GM12878 (cell line): ENCODE data around the gene SEL1L3. TPM values are rescaled to one million over a fixed set of nuclear protein-coding genes. Genes with fewer than 3 reads are reported as not detected.
A peak's percentile ranks its signal among the peaks of the same experiment; 100 is the strongest.

Experiments
- ATF7 ChIP-seq: fragments of 450-650 bp; IDR thresholded peaks from 2 replicates; pipeline ENCODE4 v1.6.1; 2016; ENCODE audit warnings: low read depth, mild to moderate bottlenecking
- BCL11A ChIP-seq: IDR thresholded peaks from 2 replicates; pipeline ENCODE4 v1.6.1; 2011; ENCODE audit warnings: low read depth, low read length
- BCL3 ChIP-seq: IDR thresholded peaks from 2 replicates; pipeline ENCODE4 v1.6.1; 2011; ENCODE audit warnings: borderline replicate concordance, low read depth, mild to moderate bottlenecking, moderate library complexity, low read length; ENCODE audit not compliant: insufficient read depth, poor library complexity, severe bottlenecking
- BHLHE40 ChIP-seq, 2 experiments: fragments of 450-650 bp in 1 of 2; IDR thresholded peaks; 2 replicates each; pipeline ENCODE4 v1.6.1; 2011 to 2017; ENCODE audit warnings: low read depth in 2 of 2, borderline replicate concordance in 1 of 2, improper control_type of control experiment in 1 of 2, low read length in 1 of 2, mild to moderate bottlenecking in 1 of 2
- CREB1 ChIP-seq: IDR thresholded peaks from 2 replicates; pipeline ENCODE4 v1.6.1; 2012; ENCODE audit warnings: low read depth, mild to moderate bottlenecking, inconsistent platforms
- ELK1 ChIP-seq: IDR thresholded peaks from 2 replicates; pipeline ENCODE4 v1.6.1; 2012; ENCODE audit warnings: low read depth, low read length, improper control_type of control experiment
- ESRRA ChIP-seq: IDR thresholded peaks from 2 replicates; pipeline ENCODE4 v1.6.1; 2012; ENCODE audit warnings: mild to moderate bottlenecking, low read length, improper control_type of control experiment
- GATAD2B ChIP-seq: fragments of 450-650 bp; conservative IDR thresholded peaks from 2 replicates; pipeline ENCODE4 v1.6.1; 2017; ENCODE audit warnings: low read depth, mild to moderate bottlenecking, moderate library complexity
- HDGF ChIP-seq: fragments of 450-650 bp; IDR thresholded peaks from 2 replicates; pipeline ENCODE4 v1.6.1; 2016; ENCODE audit warnings: antibody characterized with exemption
- JUNB ChIP-seq: IDR thresholded peaks from 2 replicates; pipeline ENCODE4 v1.6.1; 2016; ENCODE audit warnings: antibody characterized with exemption, mild to moderate bottlenecking
- NFYA ChIP-seq: IDR thresholded peaks from 2 replicates; pipeline ENCODE4 v1.6.1; 2011; ENCODE audit warnings: low read depth, mild to moderate bottlenecking, low read length, improper control_type of control experiment, borderline replicate concordance
- NR2F1 ChIP-seq: fragments of 450-650 bp; conservative IDR thresholded peaks from 2 replicates; pipeline ENCODE4 v1.6.1; 2017; ENCODE audit warnings: mild to moderate bottlenecking
- NRF1 ChIP-seq: conservative IDR thresholded peaks from 2 replicates; pipeline ENCODE4 v1.6.1; 2011; ENCODE audit warnings: mild to moderate bottlenecking, low read depth, low read length, improper control_type of control experiment
- PML ChIP-seq: IDR thresholded peaks from 2 replicates; pipeline ENCODE4 v1.6.1; 2012; ENCODE audit warnings: low read length, inconsistent platforms
- RAD51 ChIP-seq: fragments of 450-650 bp; IDR thresholded peaks from 2 replicates; pipeline ENCODE4 v1.6.1; 2016; ENCODE audit warnings: moderate library complexity, mild to moderate bottlenecking, inconsistent platforms
- SREBF1 ChIP-seq: IDR thresholded peaks from 2 replicates; pipeline ENCODE4 v1.6.1; 2012; ENCODE audit warnings: mild to moderate bottlenecking, low read length
- SUPT20H ChIP-seq: IDR thresholded peaks from 2 replicates; pipeline ENCODE4 v1.6.1; 2011; ENCODE audit warnings: low read depth, mild to moderate bottlenecking, low read length, moderate library complexity, borderline replicate concordance; ENCODE audit not compliant: control insufficient read depth
- TARDBP ChIP-seq: IDR thresholded peaks from 2 replicates; pipeline ENCODE4 v1.6.1; 2016; ENCODE audit warnings: borderline replicate concordance
- TCF7 ChIP-seq: IDR thresholded peaks from 2 replicates; pipeline ENCODE4 v1.6.1; 2014; ENCODE audit warnings: antibody characterized with exemption, borderline replicate concordance
- YBX1 ChIP-seq: fragments of 450-650 bp; IDR thresholded peaks from 2 replicates; pipeline ENCODE4 v1.6.1; 2016; ENCODE audit warnings: antibody characterized with exemption
- ZNF687 ChIP-seq: fragments of 450-650 bp; IDR thresholded peaks from 2 replicates; pipeline ENCODE4 v1.6.1; 2017; ENCODE audit warnings: mild to moderate bottlenecking, moderate library complexity
- polyA plus RNA-seq, 11 experiments: library from polyadenylated mRNA; depleted of rRNA in 4 of 11; unstranded in 6 of 11; stranded (reverse) in 5 of 11; fragments of >200 nt; fragmentation: Nextera tagmentation in 4 of 11; fragmentation: Illumina TruSeq in 1 of 11; extraction: Ambion mirVana in 4 of 11; extraction: Trizol in 1 of 11; gene quantifications; 1 replicate in 1 of 11; 2 replicates in 10 of 11; pipeline versions ENCODE4 v1.2.1 to v1.2.3, GENCODE V29; 2011 to 2016; ENCODE audit warnings: inconsistent platforms in 2 of 11, missing spikeins in 2 of 11, low read depth in 1 of 11
- total RNA-seq, 4 experiments: library from RNA; depleted of rRNA in 3 of 4; stranded (reverse); fragments of >200 nt in 3 of 4; fragmentation: Illumina TruSeq in 1 of 4; extraction: Trizol in 1 of 4; gene quantifications; 2 replicates each; pipeline versions ENCODE4 v1.2.1 to v1.2.3, GENCODE V29; 2013 to 2021
- TF ChIP-seq, protein P1 (sequence below): IDR thresholded peaks from 2 replicates; pipeline ENCODE4 v1.6.1; 2012; ENCODE audit warnings: low read length, inconsistent platforms

SEL1L3 gene
- total and polyA plus RNA-seq, 10 of the 15 experiments (the other 5 are each of a cell fraction or from before 2014, with no cell fraction given): 20.4 to 82.2 (median 47.3) TPM

DNA sequence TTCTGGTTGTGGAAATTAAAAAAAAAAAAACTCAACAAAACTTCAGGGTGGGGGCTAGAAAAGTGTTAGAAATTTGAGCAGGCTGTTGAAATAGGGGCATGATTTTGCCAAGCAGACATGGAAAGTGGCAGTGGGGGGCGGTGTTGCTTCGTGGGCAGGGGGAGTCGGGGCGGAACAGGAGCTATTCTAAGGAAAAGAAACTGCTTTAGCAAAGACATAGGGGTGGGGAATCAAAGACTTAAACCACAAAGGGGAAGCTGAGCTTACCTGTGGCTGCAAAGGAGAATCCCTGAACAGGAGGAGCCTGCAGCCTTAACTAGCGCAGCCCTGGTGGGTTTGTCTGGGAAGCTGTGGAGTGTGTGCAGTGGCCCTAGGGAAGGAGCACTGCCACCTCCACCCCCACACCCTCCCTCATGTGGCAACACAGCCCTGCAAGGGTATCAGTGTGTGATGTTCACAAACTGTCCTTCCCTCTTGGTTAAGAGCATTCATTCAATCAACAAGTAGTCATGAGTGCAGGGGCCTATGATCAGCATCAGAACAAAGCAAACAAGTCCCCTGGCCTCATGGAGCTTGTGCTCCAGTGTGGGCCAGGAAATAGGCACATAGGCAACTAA is 20.5 kb downstream of the SEL1L3 start (continued):
- TF ChIP-seq, protein P1, sequence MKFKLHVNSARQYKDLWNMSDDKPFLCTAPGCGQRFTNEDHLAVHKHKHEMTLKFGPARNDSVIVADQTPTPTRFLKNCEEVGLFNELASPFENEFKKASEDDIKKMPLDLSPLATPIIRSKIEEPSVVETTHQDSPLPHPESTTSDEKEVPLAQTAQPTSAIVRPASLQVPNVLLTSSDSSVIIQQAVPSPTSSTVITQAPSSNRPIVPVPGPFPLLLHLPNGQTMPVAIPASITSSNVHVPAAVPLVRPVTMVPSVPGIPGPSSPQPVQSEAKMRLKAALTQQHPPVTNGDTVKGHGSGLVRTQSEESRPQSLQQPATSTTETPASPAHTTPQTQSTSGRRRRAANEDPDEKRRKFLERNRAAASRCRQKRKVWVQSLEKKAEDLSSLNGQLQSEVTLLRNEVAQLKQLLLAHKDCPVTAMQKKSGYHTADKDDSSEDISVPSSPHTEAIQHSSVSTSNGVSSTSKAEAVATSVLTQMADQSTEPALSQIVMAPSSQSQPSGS: no peak; the same call in 1 of the 2 replicates
- no peak for TF ChIP-seq HDGF
- no peak for TF ChIP-seq CREB1
- TF ChIP-seq SUPT20H: no peak
- TF ChIP-seq ZNF687: no peak
- TF ChIP-seq NRF1: no peak
- no peak for TF ChIP-seq BCL11A
- TF ChIP-seq BCL3: no peak
- no peak for TF ChIP-seq TCF7
- TF ChIP-seq NFYA: no peak
- TF ChIP-seq BHLHE40 (IDR thresholded peaks at IDR 0.05; ENCODE audit: borderline replicate concordance in 1 of 2, low read depth in 2 of 2, low read length in 1 of 2): peak in 1 of 2 experiments; percentile 17; a peak in 1 of 4 replicates
- TF ChIP-seq ESRRA: no peak
- TF ChIP-seq GATAD2B: 0 out of 2 replicates have a peak, but pooled peaks have one; percentile 27
- no peak for TF ChIP-seq JUNB
- TF ChIP-seq SREBF1: no peak
- TF ChIP-seq RAD51: no peak
- TF ChIP-seq PML: no peak
- TF ChIP-seq TARDBP: no peak
- TF ChIP-seq NR2F1: no peak
- no peak for TF ChIP-seq ELK1
- TF ChIP-seq ATF7: 0 out of 2 replicates have a peak, but pooled peaks have one; percentile 29
- TF ChIP-seq YBX1: no peak
